HepG2 (cell line): Measurements from ENCODE around the gene MCU. TPM values are rescaled to one million over a fixed set of nuclear protein-coding genes. Genes with fewer than 3 reads are reported as not detected.

Experiments
- ATAC-seq: fragments of 200-7000 bp; cut with Tn5 transposase; 3 replicates; pipeline ENCODE4 v1.9.1; 2020; ENCODE audit warnings: mild to moderate bottlenecking, moderate library complexity
- BruUV-seq: library from RNA; stranded (reverse); fragments of 400-500 nt; replicated peaks from 2 replicates; lab custom pipeline; 2021; lab: Mats Ljungman, UMichigan
- CTCF ChIA-PET: fragments of 300-600 bp; formaldehyde crosslinking; extraction: SDS; loops from one replicate; lab custom pipeline; 2021; ENCODE audit warnings: low total read pairs, inconsistent platforms, low intra/inter-chr PET ratio; lab: Yijun Ruan, JAX
- POLR2A ChIA-PET: fragments of 350-600 bp; sonication (Branson Sonifier 250); formaldehyde crosslinking; loops from one replicate; lab custom pipeline; 2020; ENCODE audit warnings: antibody characterized with exemption, inconsistent platforms; lab: Yijun Ruan, JAX
- DNase-seq: peaks from one replicate; pipeline ENCODE4 v3.0.0-alpha.2; 2015; ENCODE audit warnings: low spot score
- FAIRE-seq: peaks from 3 replicates; lab custom pipeline; 2011; peaks lifted over from hg19 to GRCh38; lab: Jason Lieb, UNC
- H2AFZ ChIP-seq: one replicate; pipeline ENCODE4 v1.6.1; 2011; ENCODE audit warnings: low read length, inconsistent platforms
- H3K27ac ChIP-seq: fragments of 300-600 bp; 3 replicates; pipeline ENCODE4 v1.8.0; 2011; ENCODE audit warnings: mixed run types, mild to moderate bottlenecking, mixed read lengths, low read length, inconsistent platforms; ENCODE audit not compliant: insufficient read depth; ENCODE audit errors: extremely low read length
- H3K27me3 ChIP-seq, 2 experiments: fragments of 200-600 bp in 1 of 2; 2 replicates in 1 of 2; 3 replicates in 1 of 2; pipeline versions ENCODE4 v1.6.0 to v1.8.0; 2011; ENCODE audit warnings: low read length in 2 of 2, mild to moderate bottlenecking in 2 of 2, moderate library complexity in 2 of 2, inconsistent platforms in 1 of 2; ENCODE audit not compliant: insufficient read depth in 2 of 2, control insufficient read depth in 1 of 2
- H3K36me3 ChIP-seq, 2 experiments: fragments of 200-600 bp in 1 of 2; replicated peaks in 1 of 2; 2 replicates in 1 of 2; 3 replicates in 1 of 2; pipeline versions ENCODE4 v1.5.1 to v1.8.0; 2011; ENCODE audit warnings: low read length in 2 of 2, inconsistent platforms in 1 of 2; ENCODE audit not compliant: insufficient read depth in 2 of 2, control insufficient read depth in 1 of 2
- H3K4me1 ChIP-seq: 2 replicates; pipeline ENCODE4 v1.5.1; 2012; ENCODE audit warnings: low read length, inconsistent platforms; ENCODE audit not compliant: insufficient read depth
- H3K4me2 ChIP-seq: 2 replicates; pipeline ENCODE4 v1.6.0; 2011; ENCODE audit warnings: low read depth, low read length, inconsistent platforms
- H3K4me3 ChIP-seq, 3 experiments: fragments of 200-600 bp in 1 of 3; sonication (generic), shearing (Covaris generic) in 1 of 3; replicated peaks in 1 of 3; 2 replicates each; pipeline ENCODE4 v1.5.1; 2011 to 2016; ENCODE audit warnings: low read length in 3 of 3, inconsistent platforms in 2 of 3, low read depth in 2 of 3, mild to moderate bottlenecking in 2 of 3, control low read depth in 1 of 3, mixed read lengths in 1 of 3; ENCODE audit not compliant: insufficient read depth in 1 of 3
- H3K79me2 ChIP-seq: one replicate; pipeline ENCODE4 v1.6.1; 2011; ENCODE audit warnings: low read length, inconsistent platforms; ENCODE audit not compliant: insufficient read depth
- H3K9ac ChIP-seq: 2 replicates; pipeline ENCODE4 v1.6.0; 2011; ENCODE audit warnings: mild to moderate bottlenecking, low read depth, low read length, inconsistent platforms; ENCODE audit not compliant: insufficient read depth
- H3K9me3 ChIP-seq: 2 replicates; pipeline ENCODE4 v1.5.1; 2012; ENCODE audit warnings: mild to moderate bottlenecking, low read length
- H4K20me1 ChIP-seq: 2 replicates; pipeline ENCODE4 v1.6.0; 2011; ENCODE audit warnings: inconsistent platforms, mild to moderate bottlenecking, low read length, moderate library complexity; ENCODE audit not compliant: insufficient read depth
- BCL6 ChIP-seq: IDR thresholded peaks from 2 replicates; pipeline ENCODE4 v1.6.1; 2016; ENCODE audit warnings: missing genetic modification reagents, missing compliant biosample characterization
- FOXJ3 ChIP-seq: sonication (generic); formaldehyde crosslinking; IDR thresholded peaks from 2 replicates; pipeline ENCODE4 v1.4.0; 2020; ENCODE audit warnings: missing genetic modification reagents, mild to moderate bottlenecking, borderline replicate concordance
- KLF9 ChIP-seq: IDR thresholded peaks from 2 replicates; pipeline ENCODE4 v1.6.1; 2016; ENCODE audit warnings: low read depth
- NAIF1 ChIP-seq: sonication (generic); formaldehyde crosslinking; IDR thresholded peaks from 2 replicates; pipeline ENCODE4 v1.5.0; 2020; ENCODE audit warnings: mild to moderate bottlenecking, missing genetic modification reagents, borderline replicate concordance
- NRL ChIP-seq: sonication (generic); formaldehyde crosslinking; IDR thresholded peaks from 2 replicates; pipeline ENCODE4 v1.5.0; 2020; ENCODE audit warnings: missing genetic modification reagents, mild to moderate bottlenecking, moderate library complexity, borderline replicate concordance
- ZNF3 ChIP-seq: IDR thresholded peaks from 2 replicates; pipeline ENCODE4 v1.7.0; 2017; ENCODE audit warnings: inconsistent platforms
- ZNF496 ChIP-seq: sonication (generic); formaldehyde crosslinking; IDR thresholded peaks from 2 replicates; pipeline ENCODE4 v1.8.1; 2023; ENCODE audit warnings: mild to moderate bottlenecking, moderate library complexity, missing genetic modification reagents; ENCODE audit not compliant: insufficient replicate concordance
- ZNF558 ChIP-seq: sonication (generic); formaldehyde crosslinking; IDR thresholded peaks from 2 replicates; pipeline ENCODE4 v1.9.0; 2022; ENCODE audit warnings: mild to moderate bottlenecking, missing genetic modification reagents, borderline replicate concordance
- ZNF570 ChIP-seq: sonication (generic); formaldehyde crosslinking; IDR thresholded peaks from 2 replicates; pipeline ENCODE4 v1.4.0; 2020; ENCODE audit warnings: mild to moderate bottlenecking, missing genetic modification reagents, borderline replicate concordance
- WGBS: methylation state at CpG from one replicate; pipeline ENCODE4 v1.1.6; 2017; ENCODE audit warnings: low lambda C conversion rate; 5-methylcytosine and 5-hydroxymethylcytosine counted together
- in situ Hi-C: cut with HindIII; loops from 2 replicates; pipeline ENCODE4 v1.10.0; 2017; ENCODE audit warnings: low pct_unique_long_range_greater_than_20kb; ENCODE audit not compliant: extremely low pct_ligation_motif_present
- intact Hi-C: fragments of 100-400 bp; cut with micrococcal nuclease; formaldehyde crosslinking; loops from one replicate; pipeline ENCODE4 v1.10.0; 2022; ENCODE audit not compliant: unreplicated experiment
- polyA plus RNA-seq, 8 experiments: library from polyadenylated mRNA; depleted of rRNA in 3 of 8; stranded (reverse) in 7 of 8; unstranded in 1 of 8; fragments of >200 nt; fragmentation: Illumina TruSeq in 4 of 8; extraction: Trizol in 4 of 8; gene quantifications; 2 replicates each; pipeline versions ENCODE4 v1.2.1 to v1.2.3, GENCODE V29; 2011 to 2016; ENCODE audit warnings: low read depth in 4 of 8, missing spikeins in 1 of 8, mixed read lengths in 1 of 8; ENCODE audit not compliant: insufficient read depth in 1 of 8
- total RNA-seq, 5 experiments: library from RNA; depleted of rRNA; stranded (reverse); fragments of >200 nt; fragmentation: Illumina TruSeq; extraction: Trizol; gene quantifications; 2 replicates each; pipeline ENCODE4 v1.2.3, GENCODE V29; 2016; ENCODE audit warnings: low read depth in 1 of 5
- TF ChIP-seq, protein P1 (sequence below): sonication (generic); formaldehyde crosslinking; conservative IDR thresholded peaks from 2 replicates; pipeline ENCODE4 v1.8.0; 2022; ENCODE audit warnings: low read depth, missing genetic modification reagents
- TF ChIP-seq, protein P2 (sequence below): sonication (generic); formaldehyde crosslinking; IDR thresholded peaks from 2 replicates; pipeline ENCODE4 v1.4.0; 2020; ENCODE audit warnings: missing genetic modification reagents, borderline replicate concordance
- TF ChIP-seq, protein P3 (sequence below): sonication (generic); formaldehyde crosslinking; conservative IDR thresholded peaks from 2 replicates; pipeline ENCODE4 v1.5.0; 2020; ENCODE audit warnings: missing genetic modification reagents
- TF ChIP-seq, protein P4 (sequence below): sonication (generic); formaldehyde crosslinking; IDR thresholded peaks from 2 replicates; pipeline ENCODE4 v1.9.0; 2021; ENCODE audit warnings: missing genetic modification reagents, mild to moderate bottlenecking, borderline replicate concordance

MCU gene
- total and polyA plus RNA-seq, 2 of the 13 experiments (the other 11 are each of a cell fraction or from before 2014, with no cell fraction given), result 25.9 to 64.5 TPM

DNA sequence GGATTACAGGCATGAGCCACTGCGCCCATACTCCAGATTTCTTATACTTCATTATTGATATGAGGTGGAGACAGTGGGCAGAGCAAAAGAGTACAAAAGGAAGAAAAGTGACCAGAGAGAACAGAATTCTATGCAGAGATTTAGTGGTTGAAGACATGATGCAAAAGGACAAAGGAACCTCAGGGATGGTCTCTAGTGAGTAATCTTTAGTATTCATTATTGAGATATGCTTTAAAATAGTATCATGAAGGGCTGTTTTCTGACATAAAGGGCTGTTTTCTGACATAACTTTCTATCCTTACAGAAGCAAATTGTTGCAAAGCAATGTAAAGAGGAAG is 120.4 kb downstream of the MCU start (continued):
- TF ChIP-seq, protein P1, sequence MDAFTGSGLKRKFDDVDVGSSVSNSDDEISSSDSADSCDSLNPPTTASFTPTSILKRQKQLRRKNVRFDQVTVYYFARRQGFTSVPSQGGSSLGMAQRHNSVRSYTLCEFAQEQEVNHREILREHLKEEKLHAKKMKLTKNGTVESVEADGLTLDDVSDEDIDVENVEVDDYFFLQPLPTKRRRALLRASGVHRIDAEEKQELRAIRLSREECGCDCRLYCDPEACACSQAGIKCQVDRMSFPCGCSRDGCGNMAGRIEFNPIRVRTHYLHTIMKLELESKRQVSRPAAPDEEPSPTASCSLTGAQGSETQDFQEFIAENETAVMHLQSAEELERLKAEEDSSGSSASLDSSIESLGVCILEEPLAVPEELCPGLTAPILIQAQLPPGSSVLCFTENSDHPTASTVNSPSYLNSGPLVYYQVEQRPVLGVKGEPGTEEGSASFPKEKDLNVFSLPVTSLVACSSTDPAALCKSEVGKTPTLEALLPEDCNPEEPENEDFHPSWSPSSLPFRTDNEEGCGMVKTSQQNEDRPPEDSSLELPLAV (CRISPR knock-in tag), result no peak
- TF ChIP-seq NRL (no peak), NAIF1 (CRISPR knock-in tag) (no peak)

DNA sequence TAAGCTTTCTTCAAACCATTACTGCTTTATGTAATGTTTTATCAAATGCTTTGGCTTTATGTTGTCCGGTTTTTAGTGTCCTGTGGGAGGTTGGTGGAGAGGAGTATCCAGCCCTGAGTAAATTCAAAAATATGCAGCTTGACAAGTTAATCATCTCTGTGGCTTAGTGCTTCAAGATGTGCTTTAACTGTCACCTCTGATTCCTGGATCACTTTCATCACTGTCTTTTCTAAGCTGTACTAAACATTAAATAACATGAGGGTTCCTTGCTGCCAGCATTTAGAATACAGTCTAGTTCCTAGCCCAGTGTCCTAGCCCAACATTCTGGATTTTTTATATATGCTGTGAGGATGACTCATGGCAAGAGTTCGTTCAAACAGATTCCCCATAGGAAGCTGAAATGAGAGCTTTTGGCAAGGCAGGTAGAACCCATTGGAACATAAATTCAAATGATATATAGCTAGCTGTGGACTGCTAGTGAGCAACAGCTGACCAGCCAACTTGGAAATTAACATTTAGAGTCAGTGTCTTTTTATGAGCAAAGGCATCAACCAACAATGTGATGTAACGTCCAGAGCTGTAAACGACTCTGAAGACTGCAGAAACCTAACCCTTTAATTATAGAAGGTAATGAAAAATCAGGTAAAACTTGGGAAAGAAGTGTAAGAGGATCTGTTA is 120.9 kb downstream of the MCU start:
- no peaks in the 10 kb centered on the region for H3K36me3 ChIP-seq
- intact Hi-C loops, result no loop called here
- 98% methylated on average over 4 of the region's 4 CpGs for WGBS
- in situ Hi-C loops, result no loop called here
- no peaks in the 10 kb centered on the region for H3K9me3 ChIP-seq
- no peaks in the 10 kb centered on the region for H3K79me2 ChIP-seq
- no peaks in the 10 kb centered on the region for H3K27me3 ChIP-seq
- DNase-seq, result no peak
- no peak overlapping the region for H3K4me2 ChIP-seq
- no peaks in the 10 kb centered on the region for H4K20me1 ChIP-seq
- no peak overlapping the region for H3K27ac ChIP-seq
- peaks cover 27% of the 10 kb centered on the region for H3K4me1 ChIP-seq
- POLR2A ChIA-PET, result no interaction called here
- H3K9ac ChIP-seq, result no peak overlapping the region
- ATAC-seq, result no peak
- BruUV-seq, result no TSS peak
- CTCF ChIA-PET, result no interaction called here
- H2AFZ ChIP-seq, result no peak overlapping the region
- no peak for FAIRE-seq
- H3K4me3 ChIP-seq, result no peak overlapping the region
- no peak for TF ChIP-seq KLF9 (CRISPR knock-in tag)
- TF ChIP-seq, protein P2, sequence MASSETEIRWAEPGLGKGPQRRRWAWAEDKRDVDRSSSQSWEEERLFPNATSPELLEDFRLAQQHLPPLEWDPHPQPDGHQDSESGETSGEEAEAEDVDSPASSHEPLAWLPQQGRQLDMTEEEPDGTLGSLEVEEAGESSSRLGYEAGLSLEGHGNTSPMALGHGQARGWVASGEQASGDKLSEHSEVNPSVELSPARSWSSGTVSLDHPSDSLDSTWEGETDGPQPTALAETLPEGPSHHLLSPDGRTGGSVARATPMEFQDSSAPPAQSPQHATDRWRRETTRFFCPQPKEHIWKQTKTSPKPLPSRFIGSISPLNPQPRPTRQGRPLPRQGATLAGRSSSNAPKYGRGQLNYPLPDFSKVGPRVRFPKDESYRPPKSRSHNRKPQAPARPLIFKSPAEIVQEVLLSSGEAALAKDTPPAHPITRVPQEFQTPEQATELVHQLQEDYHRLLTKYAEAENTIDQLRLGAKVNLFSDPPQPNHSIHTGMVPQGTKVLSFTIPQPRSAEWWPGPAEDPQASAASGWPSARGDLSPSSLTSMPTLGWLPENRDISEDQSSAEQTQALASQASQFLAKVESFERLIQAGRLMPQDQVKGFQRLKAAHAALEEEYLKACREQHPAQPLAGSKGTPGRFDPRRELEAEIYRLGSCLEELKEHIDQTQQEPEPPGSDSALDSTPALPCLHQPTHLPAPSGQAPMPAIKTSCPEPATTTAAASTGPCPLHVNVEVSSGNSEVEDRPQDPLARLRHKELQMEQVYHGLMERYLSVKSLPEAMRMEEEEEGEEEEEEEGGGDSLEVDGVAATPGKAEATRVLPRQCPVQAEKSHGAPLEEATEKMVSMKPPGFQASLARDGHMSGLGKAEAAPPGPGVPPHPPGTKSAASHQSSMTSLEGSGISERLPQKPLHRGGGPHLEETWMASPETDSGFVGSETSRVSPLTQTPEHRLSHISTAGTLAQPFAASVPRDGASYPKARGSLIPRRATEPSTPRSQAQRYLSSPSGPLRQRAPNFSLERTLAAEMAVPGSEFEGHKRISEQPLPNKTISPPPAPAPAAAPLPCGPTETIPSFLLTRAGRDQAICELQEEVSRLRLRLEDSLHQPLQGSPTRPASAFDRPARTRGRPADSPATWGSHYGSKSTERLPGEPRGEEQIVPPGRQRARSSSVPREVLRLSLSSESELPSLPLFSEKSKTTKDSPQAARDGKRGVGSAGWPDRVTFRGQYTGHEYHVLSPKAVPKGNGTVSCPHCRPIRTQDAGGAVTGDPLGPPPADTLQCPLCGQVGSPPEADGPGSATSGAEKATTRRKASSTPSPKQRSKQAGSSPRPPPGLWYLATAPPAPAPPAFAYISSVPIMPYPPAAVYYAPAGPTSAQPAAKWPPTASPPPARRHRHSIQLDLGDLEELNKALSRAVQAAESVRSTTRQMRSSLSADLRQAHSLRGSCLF, result no peak
- TF ChIP-seq ZNF3, result no peak
- no peak for TF ChIP-seq BCL6 (CRISPR knock-in tag)
- TF ChIP-seq ZNF496, result no peak
- no peak for TF ChIP-seq FOXJ3 (CRISPR knock-in tag)
- no peak for TF ChIP-seq ZNF570
- TF ChIP-seq, protein P3, sequence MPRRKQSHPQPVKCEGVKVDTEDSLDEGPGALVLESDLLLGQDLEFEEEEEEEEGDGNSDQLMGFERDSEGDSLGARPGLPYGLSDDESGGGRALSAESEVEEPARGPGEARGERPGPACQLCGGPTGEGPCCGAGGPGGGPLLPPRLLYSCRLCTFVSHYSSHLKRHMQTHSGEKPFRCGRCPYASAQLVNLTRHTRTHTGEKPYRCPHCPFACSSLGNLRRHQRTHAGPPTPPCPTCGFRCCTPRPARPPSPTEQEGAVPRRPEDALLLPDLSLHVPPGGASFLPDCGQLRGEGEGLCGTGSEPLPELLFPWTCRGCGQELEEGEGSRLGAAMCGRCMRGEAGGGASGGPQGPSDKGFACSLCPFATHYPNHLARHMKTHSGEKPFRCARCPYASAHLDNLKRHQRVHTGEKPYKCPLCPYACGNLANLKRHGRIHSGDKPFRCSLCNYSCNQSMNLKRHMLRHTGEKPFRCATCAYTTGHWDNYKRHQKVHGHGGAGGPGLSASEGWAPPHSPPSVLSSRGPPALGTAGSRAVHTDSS, result no peak
- no peak for TF ChIP-seq ZNF558 (CRISPR knock-in tag)
- TF ChIP-seq, protein P4, sequence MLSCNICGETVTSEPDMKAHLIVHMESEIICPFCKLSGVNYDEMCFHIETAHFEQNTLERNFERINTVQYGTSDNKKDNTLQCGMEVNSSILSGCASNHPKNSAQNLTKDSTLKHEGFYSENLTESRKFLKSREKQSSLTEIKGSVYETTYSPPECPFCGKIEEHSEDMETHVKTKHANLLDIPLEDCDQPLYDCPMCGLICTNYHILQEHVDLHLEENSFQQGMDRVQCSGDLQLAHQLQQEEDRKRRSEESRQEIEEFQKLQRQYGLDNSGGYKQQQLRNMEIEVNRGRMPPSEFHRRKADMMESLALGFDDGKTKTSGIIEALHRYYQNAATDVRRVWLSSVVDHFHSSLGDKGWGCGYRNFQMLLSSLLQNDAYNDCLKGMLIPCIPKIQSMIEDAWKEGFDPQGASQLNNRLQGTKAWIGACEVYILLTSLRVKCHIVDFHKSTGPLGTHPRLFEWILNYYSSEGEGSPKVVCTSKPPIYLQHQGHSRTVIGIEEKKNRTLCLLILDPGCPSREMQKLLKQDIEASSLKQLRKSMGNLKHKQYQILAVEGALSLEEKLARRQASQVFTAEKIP (CRISPR knock-in tag), result no peak
